GM12891 (cell line): ENCODE results near the gene TOPBP1.

Experiments used
- POLR2A ChIP-seq: IDR thresholded peaks from 2 replicates; pipeline ENCODE4 v1.6.1; 2011; ENCODE audit warnings: low read depth, low read length, control low read depth
- POLR2AphosphoS5 ChIP-seq: IDR thresholded peaks from 2 replicates; pipeline ENCODE4 v1.6.1; 2011; ENCODE audit warnings: low read depth, low read length, control low read depth
- POU2F2 ChIP-seq: IDR thresholded peaks from 2 replicates; pipeline ENCODE4 v1.6.1; 2011; ENCODE audit warnings: low read depth, mild to moderate bottlenecking, control low read depth, low read length, moderate library complexity

DNA sequence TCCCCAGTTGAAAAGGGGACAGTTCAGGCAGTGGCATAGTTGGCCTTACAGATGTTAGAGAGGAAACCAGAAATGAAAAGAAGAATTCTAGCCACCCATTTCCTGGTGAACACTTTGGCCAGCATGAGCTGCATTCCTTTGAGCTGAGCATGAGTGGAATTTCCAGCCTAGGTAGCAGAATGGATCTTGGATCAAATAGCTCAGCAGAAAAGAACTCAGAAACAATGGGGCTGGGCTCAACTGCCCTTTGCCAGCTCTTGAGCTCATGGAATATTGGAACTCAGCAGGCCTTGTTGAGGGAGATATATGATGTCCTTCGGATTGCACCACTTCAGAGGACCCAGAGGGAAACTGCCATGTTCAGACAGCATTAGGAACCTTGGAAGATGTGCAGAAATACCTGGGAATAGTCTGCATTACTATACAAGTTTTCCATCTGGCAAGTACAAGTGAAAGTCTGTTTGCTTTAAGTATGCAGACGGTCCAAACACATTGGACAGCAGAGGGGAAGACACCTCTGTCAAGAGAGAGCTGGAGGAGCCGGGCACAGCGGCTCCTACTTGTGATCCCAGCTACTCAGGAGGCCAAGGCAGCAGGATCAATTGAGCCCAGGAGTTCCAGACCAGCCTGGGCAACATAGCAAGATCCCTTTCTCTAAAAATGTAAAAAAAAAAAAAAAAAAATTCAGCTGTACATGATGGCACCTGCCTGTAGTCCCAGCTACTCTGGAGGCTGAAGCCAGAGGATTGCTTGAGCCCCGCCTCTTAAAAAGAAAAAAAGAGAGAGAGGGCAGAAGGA is 91.4 kb downstream of the TOPBP1 start:
- TF ChIP-seq POLR2A (no peak), POLR2AphosphoS5 (no peak), POU2F2 (no peak)
